A673 (cell line): ENCODE measurements around the gene APOBEC3B.

Experiments
- CTCF ChIP-seq: fragments of 300-800, 200-600 bp; sonication (generic); conservative IDR thresholded peaks from 2 replicates; pipeline ENCODE4 v1.5.1; 2017; ENCODE audit warnings: low read depth, mild to moderate bottlenecking, antibody characterized with exemption, low read length, moderate library complexity, mixed read lengths
- EZH2 ChIP-seq: fragments of 200-600 bp; sonication (generic); IDR thresholded peaks from 2 replicates; pipeline ENCODE4 v1.6.1; 2017; ENCODE audit warnings: borderline replicate concordance, low read depth, mild to moderate bottlenecking, mixed read lengths, antibody characterized with exemption, low read length; ENCODE audit not compliant: poor library complexity, severe bottlenecking

- no peak for TF ChIP-seq CTCF
- TF ChIP-seq EZH2, result no peak
Observed at GRCh38 chr22:38968801-38969200, 13.3 kb upstream of the APOBEC3B start.
